ENCODE results near the gene CFAP299.
"Not testable (repeated sequence)": the region's sequence is repeated elsewhere in the genome, so short reads cannot be mapped to it uniquely, and the experiment has no call there.

The CFAP299 gene

DNA sequence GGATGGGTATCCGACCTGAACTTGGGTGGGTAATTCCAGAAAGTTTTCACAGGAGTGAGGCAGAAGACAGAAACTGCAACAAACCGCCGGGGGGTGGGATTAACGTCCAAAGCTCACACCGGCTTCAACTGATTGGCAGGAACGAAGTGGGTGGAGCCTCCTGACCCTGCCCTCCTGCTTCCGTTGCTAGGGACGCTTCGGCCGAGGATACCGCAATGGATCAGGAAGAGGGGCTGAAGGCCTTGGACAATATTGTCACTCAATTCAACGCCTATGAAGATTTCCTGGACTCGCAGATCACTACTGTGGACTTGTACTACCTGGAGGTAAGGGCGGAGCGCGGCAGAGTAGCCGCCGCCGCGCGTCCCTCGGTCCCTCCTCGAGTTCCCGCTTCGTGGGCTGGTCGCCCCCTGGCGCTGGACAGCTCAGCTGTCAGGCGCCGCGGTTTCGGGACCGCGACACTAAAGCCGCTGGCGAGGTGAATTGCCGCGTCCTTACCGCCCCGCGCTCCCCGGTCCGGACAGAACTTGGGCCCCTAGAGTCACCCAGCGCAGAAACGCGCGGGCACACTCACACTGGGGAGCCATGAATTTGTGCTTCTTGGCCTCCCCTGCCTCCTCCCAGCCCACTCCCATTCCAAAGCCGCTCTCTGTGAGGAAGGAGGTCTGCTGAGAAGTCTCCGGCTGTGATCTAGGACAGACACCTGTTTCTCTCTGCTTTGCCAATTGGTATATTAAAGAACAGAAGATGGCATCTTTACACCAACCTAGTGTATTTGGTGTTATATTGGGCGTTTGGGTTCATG, at the start of gene CFAP299:
Gene CFAP299, plus strand, starts transcription at position 177 of the 805 bp plus-strand sequence.
- DNase-seq, result peak; percentile 50 to 54

DNA sequence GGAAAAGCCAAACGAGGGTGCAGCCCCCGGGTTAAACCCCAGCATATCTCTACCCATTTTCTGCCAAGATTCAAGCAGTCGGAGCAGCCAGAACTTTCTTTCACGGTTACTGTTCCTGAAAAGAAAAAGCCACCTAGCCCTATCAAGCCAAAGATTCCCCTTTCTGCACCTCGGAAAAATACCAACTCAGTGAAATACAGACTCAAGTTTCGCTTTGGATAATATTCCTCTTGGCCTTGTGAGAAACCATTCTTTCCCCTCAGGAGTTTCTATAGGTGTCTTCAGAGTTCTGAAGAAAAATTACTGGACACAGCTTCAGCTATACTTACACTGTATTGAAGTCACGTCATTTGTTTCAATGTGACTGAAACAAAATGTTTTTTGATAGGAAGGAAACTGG, 49.1 kb upstream of the CFAP299 start:
- DNase-seq, result no peak

DNA sequence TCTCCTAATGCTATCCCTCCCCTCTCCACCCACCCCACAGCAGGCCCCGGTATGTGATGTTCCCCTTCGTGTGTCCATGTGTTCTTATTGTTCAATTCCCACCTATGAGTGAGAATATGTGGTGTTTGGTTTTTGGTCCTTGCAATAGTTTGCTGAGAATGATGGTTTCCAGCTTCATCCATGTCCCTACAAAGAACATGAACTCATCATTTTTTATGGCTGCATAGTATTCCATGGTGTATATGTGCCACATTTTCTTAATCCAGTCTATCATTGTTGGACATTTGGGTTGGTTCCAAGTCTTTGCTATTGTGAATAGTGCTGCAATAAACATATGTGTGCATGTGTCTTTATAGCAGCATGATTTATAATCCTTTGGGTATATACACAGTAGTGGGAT, 44.9 kb upstream of the CFAP299 start:
- DNase-seq, result not testable (repeated sequence)

DNA sequence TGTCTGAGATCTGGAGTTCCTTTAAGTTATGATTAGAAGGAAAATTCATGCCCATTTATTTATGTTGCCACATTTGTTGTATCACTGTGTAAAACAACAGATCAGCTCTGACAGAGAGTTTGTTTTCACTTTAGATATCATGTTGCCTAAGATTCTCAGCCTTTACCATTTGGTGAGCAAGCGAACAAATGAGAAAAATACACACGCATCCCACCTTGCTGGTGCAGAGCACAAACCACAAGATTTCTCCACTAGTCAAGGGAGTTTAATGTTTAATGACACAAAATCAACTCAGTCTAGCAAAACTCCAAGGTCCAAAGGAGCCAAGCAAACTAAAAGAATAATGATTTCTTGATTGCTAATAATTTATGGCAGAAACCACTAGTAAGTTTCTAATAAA, 41.3 kb upstream of the CFAP299 start:
- no peak for DNase-seq

DNA sequence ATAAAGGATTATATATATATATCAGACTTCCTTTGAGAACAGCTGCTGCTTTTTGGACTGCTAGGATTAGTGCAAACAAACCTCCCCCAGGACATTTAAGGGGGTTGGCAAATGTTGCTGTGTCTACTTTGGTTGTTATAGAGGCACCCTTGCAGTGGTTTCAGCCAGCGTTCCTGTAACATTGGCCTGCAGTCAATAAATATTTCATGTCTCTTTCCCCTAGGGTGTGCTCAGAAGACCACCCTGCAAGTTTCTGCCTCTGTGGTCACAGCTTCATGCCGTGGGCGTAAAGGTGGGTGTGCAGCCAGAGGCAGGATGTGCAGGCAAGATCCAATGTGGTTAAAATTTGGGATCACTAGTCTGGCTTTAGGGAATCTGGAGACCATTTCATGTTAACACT, 40.2 kb upstream of the CFAP299 start:
- DNase-seq, result no peak

DNA sequence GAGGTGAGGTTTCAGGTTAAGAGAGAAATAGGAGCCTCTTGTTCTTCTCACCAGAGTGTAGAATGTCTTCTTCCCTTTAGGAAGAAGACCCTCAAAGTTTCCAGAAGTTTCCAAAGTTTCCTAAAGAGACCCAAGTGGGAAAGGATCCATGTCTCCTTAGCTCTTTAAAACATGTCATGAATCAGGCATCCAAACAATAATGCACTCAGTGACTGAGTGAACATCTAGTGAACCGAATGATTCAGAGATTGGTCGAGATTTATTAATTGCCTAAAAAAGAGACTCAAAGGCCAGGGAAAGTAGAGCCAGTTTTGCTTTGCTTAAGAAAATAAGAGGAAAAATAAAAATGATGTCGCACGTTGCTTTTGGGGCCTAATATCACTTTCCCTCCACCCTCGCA, 39.7 kb upstream of the CFAP299 start:
- no peak for DNase-seq

DNA sequence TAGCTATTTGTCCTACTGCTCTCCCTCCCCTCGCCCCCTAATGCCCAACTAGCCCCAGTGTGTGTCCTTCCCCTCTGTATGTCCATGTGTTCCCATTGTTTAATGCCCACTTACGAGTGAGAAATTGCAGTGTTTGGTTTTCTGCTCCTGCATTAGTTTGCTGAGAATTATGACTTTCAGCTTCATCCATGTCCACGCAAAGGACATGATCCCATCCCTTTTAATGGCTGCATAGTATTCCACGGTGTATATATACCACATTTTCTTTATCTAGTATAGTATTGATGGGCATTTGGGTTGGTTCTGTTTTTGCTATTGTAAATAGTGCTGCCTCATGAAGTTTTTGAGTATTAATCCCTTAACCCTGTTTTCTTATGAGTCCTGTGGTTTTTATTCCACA, 33.6 kb upstream of the CFAP299 start:
- no peak for DNase-seq

DNA sequence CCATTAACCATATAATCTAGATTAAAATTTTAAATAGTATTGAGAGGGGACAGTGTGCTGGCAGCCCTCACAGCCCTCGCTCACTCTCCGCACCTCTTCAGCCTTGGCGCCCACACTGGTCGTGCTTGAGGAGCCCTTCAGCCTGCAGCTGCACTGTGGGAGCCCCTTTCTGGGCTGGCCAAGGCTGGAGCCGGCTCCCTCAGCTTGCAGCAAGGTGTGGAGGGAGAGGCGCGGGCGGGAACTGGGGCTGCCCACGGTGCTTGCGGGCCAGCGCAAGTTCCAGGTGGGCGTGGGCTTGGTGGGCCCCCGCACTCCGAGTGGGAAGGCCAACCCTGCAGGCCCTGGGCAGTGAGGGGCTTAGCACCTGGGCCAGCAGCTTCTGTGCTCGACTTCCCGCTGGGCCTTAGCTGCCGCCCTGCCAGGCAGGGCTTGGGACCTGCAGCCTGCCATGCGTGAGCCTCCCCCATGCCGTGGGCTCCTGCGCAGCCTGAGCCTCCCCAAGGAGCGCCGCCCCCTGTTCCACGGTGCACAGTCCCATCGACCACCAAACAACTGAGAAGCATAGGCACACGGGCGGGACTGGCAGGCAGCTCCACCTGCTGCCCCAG, 32.8 kb upstream of the CFAP299 start:
- DNase-seq, result no peak

DNA sequence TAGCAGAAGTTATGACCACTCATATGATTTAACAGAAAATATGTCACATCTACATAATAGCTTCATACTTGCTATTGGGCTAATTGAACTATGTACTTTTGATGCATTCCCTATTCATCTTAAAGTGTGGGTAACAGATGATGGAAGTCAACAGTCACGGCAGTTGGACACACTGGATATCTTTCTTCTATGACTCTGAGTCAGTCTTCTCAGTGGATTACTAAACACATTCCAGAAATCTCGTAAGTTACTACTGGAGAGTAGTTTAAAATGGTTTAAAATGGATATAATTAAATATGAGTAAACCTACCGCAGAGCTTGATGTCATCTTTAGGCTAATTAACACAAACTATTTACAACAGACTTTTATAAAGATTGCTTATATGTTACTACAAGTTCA, 30.1 kb upstream of the CFAP299 start:
- no peak for DNase-seq

DNA sequence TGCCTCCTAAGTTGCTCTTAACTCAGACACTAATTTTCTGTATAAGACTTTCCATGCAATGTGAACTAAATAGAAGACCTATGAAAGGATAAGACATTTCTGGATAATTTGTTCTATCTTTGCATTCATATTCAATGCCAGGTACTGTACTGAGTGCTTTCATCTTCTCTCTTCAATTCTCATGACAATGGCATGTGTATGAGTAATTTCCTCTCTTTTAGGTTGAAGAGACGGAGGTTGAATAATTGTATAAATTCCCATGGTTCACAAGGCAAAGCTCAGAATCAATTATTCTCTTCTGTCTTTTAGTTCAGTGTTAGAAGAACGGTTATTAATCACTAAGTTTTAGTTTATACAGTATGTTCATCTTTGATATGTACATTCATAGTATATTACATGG, 29.3 kb upstream of the CFAP299 start:
- no peak for DNase-seq

DNA sequence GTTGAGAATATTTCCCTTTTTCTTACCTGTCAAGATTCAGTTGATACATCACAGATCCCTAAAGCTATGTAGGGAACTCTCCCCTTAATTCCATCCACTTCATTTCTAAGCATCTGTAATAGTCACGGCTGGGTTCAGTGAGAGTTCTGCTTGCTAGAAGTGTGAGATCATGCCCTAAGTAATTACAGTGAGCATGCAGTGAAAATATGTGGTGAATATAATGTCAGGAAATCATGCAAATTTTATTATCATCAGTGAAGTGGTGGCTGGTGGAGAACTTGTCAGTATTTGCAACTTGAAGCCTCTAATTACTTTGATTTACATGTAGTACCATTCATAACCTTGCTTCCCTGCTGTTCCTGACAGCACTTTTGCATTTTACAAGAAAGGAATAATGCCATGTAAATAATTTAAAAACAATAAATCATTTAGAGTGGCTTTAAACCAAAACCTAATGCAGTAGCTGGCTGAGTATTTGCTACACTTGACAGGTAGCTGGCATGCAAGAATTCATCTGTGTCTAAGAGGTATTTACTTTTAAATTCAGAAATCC, 28.3 kb upstream of the CFAP299 start:
- DNase-seq, result no peak

DNA sequence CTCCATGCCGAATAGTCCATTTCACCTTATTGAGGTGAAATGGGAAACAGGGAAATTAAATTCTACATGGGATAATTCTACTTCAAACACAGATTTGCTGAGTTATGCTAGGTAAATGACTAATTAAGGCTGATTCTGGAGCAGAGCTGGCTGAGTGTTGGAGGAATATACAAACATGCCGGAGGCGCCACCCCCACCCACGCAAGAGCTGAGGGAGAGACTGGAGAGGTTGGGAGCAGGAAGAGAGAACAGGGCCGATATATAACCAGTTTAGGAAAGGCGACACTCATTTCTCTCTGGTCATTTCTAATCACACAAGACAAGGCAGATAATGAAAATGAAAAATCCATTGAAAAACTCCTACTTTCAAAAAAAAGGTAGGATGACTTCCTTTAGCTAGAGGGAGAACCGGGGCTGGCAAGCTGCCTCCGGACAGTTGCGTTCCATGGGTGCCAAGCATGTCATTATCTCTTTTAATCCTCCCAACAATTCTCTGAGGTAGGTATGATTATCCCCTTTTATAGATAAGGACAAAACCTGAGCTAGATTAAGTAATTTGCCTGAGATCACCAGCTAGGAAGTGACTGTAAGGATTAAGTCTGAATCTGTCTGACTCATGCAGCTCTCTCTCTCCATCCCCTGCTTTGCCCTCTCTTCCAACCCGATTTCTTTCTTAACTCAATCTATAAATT, 27.6 kb upstream of the CFAP299 start:
- no peak for DNase-seq

DNA sequence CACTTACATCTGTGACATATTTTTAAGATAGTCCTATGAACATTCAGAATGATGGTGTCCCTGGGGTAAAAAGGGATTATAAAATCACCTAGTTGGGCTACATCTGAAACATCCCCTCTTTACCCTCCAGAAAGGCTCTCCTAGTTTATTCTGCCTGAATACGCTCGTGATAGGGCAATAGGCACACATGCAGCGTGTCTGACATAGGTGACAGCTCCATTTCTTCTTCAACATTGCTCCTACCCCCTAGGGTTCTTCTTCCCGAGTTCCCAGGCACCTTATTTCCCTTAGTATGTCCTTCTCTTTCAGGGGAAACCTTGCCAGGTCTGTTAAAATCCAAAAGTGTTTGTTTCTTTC, 27.1 kb upstream of the CFAP299 start:
- no peak for DNase-seq

DNA sequence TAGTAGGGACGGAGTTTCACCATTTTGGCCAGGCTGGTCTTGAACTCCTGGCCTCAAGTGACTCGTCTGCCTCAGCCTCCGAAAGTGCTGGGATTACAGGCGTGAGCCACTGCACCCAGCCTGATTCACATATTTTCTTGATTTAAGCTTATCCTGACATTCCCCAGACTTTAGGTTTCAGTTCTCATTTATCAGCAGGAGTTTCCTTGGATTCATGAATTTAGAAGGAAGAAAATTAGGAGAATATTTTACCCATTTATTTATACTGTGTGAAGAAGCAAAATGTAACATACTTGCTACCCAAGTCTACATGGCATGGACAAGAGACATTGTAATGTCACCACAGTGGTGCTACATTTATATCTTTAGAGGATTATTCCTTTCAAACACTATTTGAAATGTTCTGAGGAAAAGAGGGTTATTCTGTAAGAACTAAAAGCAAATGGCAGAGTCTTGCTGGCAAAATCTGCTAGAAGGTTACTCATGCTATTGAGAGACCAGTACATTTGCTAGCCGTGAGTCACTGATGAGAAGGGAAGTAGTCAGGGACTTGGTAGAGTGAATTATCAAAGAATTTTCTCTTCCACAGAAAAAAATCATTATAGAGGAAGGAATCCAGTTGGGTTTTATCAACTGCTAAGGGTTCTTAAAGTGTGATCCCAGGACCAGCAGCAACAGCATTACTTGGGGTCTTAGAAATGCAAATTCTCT, 26.1 kb upstream of the CFAP299 start:
- DNase-seq, result no peak

DNA sequence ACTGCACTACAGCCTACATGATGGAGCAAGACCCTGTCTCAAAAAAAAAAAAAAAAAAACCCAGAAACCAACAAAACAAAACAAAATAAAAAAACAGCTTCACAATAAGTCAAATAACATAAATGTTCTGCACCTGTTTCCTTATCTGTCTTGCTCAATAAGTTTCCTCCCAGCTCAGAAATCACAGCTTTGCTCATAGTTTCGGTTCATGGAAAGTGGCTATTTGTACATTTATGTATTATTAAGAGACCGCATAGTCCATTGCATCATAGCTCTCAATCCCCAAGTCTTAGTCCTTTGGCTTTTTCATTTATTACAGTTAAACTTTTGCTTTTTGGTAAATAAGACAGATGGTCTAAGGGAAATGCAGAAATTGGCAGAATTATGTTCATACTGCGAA, 24.4 kb upstream of the CFAP299 start:
- DNase-seq, result no peak

DNA sequence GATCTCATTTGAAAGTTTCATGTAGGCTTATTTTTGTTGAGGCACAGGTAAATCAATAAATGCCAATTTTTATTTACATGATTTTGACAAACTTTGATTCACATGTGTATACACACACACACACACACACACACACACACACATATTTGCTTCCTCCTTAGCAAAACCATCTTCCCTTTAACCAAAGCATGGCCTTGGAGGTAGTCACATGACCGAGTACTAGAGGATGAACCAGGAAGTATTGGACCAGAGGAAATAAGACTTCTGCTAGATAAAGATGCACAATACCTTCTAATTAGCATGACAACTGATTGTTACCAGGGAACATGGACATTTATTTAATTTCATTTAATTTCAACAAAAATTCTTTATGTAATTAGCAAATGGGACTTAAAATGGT, 23.4 kb upstream of the CFAP299 start:
- no peak for DNase-seq

DNA sequence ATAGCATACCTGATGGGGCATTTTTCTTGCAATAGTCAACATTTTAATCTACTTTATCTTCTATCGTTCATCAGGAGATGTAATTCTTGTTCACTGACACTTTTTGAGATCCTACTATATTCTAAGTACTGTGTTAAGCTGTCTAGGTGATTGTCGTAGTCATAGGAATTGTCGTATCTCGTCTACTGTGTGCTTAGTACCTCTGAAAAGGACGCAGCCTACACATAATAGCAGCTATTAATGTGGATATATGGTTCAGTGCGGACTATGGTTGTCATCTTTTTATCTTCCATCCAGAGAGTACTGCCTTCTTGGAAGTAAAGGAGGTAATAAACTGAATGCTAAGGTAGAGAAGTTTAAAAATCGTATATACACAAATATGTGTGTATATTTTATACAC, 21.9 kb upstream of the CFAP299 start:
- no peak for DNase-seq

DNA sequence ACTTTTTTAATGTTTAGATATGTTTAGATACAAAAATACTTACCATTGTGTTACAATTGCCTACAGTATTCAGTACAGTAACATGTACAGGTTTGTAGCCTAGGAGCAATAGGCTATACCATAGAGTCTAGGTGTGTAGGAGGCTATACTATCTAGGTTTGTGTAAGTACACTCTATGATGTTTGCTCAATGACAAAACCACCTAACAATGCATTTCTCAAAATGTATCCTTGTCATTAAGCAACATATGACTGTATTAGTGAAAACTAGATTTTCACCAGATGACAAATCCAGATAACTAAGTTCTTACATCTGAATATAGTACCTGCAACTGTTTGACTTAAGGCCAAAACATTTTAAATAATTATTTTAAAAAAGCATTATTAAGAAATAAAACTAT, 19.7 kb upstream of the CFAP299 start:
- not testable (repeated sequence) for DNase-seq

DNA sequence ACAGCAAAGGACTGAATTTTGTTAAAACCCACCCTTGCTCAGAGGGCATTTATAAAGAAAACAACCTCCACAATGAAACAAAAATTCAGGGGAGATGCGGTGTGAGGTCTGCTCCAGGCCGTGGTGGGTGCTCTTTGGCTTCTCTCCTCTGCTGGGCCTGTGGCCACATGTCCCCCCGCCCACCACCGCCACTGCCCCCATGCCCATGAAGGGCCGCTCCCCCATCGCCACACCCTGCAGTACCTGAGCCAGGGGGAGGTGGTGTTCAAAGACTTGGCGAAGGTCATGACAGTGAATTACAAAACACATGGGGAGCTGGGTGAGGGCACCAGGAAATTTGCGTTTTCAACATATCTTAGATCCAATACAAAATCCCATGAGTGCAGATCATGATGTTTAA, 14.2 kb upstream of the CFAP299 start:
- DNase-seq, result no peak

DNA sequence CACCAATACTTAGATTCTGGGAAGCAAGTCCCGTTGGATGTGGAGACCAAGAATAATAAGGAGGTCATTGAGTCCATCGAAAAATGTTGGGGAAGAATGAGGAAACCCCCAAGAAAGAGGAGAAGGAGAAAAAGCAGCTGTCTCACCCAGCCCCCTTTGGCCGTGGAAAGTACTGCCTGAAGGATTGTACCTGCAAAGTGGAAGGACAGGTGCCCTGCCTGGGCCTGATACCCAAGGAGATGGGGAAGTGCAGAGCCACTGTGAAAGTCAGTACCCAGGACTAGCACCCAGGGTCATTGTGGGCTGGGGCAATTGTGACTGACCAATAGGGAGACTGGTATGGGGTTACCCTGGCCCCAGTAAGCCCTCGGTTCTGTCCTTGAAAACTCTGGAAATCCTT, 13.8 kb upstream of the CFAP299 start:
- no peak for DNase-seq

DNA sequence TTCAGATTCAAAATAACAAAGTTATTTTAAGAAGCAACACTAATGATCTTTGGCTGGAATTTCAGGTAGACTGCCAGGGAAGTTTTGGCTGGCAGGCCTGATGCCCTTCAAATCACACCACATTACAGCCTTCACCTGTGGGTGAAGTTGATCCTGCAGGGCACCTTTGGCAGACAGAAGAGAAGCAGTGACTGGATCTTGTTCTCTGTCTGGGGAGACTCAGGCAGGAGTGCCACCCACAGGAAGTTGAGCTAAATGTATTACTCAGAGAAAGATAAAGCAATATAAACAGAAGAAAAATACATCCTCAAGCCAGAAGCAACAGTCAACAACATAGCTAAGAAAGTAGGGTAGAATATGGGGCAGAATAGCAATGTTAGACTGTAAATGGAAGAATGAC, 12.8 kb upstream of the CFAP299 start:
- no peak for DNase-seq

DNA sequence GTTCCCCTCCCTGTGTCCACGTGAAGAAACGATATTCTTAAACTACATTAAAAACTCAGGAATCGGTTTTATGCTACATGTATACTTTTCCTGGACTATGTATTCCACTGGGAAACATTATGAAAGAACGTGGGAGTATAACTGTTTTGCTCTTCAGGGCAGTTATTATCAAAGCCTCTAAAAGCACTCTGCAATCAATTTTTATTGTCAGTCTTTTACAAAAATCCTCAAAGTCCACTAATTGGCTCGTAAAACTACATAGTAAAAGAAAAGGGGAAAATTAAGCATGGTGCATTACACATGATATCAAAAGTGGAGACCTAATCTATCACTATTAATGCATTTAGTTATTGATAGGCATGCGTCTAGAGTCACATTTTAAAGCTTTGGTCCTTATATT, 11.4 kb upstream of the CFAP299 start:
- no peak for DNase-seq

DNA sequence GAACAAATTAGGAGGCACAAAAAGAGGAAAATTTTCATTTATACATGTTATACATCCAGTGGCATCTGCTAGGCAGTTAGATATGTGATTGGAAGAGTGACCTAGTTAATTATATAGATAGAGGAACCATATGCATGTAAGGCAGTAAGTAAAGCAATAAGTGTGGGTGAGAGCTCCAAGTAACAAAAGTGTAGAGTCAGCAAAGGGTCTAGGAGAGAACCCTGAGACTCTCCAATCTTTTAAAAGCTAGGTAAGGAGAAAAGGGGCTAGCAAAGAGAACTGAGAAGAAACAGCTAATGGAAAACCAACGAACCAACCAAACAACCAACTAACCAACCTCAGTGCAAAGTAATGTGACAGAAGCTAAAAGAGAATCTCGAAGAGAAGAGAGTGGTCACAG, 3.8 kb upstream of the CFAP299 start:
- no peak for DNase-seq
